HL-60 (cell line): ENCODE results near the gene PPCDC.
"Not testable (repeated sequence)": the region's sequence is repeated elsewhere in the genome, so short reads cannot be mapped to it uniquely, and the experiment has no call there.

Experiments used
- DNase-seq, 2 experiments: peaks; one replicate each; pipeline ENCODE4 v3.0.0-alpha.2; 2010 to 2020; ENCODE audit warnings: low read depth in 1 of 2, low spot score in 1 of 2
- H3K27ac ChIP-seq: fragments of 250-450 bp; sonication (Bioruptor Pico); replicated peaks from 2 replicates; pipeline ENCODE4 v1.5.1; 2020; ENCODE audit warnings: mild to moderate bottlenecking, moderate library complexity
- H3K27me3 ChIP-seq: fragments of 250-450 bp; sonication (Bioruptor Pico); 2 replicates; pipeline ENCODE4 v1.5.1; 2021; ENCODE audit warnings: mild to moderate bottlenecking, moderate library complexity; ENCODE audit not compliant: insufficient read depth, poor library complexity, severe bottlenecking
- H3K4me3 ChIP-seq: replicated peaks from 2 replicates; pipeline ENCODE4 v1.5.1; 2011; ENCODE audit warnings: mild to moderate bottlenecking, control low read depth, low read length; ENCODE audit not compliant: insufficient read depth
- GABPA ChIP-seq: IDR thresholded peaks from 2 replicates; pipeline ENCODE4 v1.6.1; 2012; ENCODE audit warnings: low read depth
- POLR2AphosphoS5 ChIP-seq: IDR thresholded peaks from 2 replicates; pipeline ENCODE4 v1.6.1; 2012; ENCODE audit warnings: low read depth
- SPI1 ChIP-seq: IDR thresholded peaks from 2 replicates; pipeline ENCODE4 v1.6.1; 2012; ENCODE audit warnings: low read depth, mild to moderate bottlenecking, borderline replicate concordance
- TF ChIP-seq, protein P1 (sequence below): IDR thresholded peaks from 2 replicates; pipeline ENCODE4 v1.6.1; 2012; ENCODE audit warnings: low read depth; ENCODE audit not compliant: insufficient replicate concordance
- TF ChIP-seq, protein P2 (sequence below): IDR thresholded peaks from one replicate; pipeline ENCODE4 v1.5.1; 2011; ENCODE audit warnings: low read length, control low read depth, inconsistent platforms; ENCODE audit not compliant: insufficient read depth

PPCDC gene

DNA sequence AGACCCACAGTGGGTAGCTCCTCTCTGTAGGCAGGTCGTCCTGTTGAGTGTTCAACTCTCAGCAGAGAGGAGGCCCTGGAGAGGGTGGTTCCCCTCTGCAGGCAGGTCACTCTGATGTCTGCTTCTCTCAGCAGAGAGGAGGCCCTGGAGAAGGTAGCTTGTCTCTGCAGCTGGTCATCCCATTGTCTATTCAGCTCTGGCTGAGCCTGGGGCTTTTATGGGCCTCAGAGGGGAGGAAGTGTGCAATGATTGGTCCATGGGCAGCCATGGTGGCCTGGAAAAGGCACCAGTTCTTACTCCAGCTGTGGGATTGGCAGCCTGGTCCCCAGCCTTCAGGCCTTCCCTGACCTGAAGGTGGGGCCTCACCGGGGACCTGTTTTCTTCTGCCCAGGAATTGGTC, 52.9 kb downstream of the PPCDC start:
- Histone ChIP-seq H3K27me3 (no peaks in the 10 kb centered on the region), H3K27ac (no peak overlapping the region), H3K4me3 (no peak overlapping the region)
- TF ChIP-seq, protein P1, sequence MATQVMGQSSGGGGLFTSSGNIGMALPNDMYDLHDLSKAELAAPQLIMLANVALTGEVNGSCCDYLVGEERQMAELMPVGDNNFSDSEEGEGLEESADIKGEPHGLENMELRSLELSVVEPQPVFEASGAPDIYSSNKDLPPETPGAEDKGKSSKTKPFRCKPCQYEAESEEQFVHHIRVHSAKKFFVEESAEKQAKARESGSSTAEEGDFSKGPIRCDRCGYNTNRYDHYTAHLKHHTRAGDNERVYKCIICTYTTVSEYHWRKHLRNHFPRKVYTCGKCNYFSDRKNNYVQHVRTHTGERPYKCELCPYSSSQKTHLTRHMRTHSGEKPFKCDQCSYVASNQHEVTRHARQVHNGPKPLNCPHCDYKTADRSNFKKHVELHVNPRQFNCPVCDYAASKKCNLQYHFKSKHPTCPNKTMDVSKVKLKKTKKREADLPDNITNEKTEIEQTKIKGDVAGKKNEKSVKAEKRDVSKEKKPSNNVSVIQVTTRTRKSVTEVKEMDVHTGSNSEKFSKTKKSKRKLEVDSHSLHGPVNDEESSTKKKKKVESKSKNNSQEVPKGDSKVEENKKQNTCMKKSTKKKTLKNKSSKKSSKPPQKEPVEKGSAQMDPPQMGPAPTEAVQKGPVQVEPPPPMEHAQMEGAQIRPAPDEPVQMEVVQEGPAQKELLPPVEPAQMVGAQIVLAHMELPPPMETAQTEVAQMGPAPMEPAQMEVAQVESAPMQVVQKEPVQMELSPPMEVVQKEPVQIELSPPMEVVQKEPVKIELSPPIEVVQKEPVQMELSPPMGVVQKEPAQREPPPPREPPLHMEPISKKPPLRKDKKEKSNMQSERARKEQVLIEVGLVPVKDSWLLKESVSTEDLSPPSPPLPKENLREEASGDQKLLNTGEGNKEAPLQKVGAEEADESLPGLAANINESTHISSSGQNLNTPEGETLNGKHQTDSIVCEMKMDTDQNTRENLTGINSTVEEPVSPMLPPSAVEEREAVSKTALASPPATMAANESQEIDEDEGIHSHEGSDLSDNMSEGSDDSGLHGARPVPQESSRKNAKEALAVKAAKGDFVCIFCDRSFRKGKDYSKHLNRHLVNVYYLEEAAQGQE, result no peak
- TF ChIP-seq GABPA (no peak), SPI1 (no peak), POLR2AphosphoS5 (no peak)
- TF ChIP-seq, protein P2, sequence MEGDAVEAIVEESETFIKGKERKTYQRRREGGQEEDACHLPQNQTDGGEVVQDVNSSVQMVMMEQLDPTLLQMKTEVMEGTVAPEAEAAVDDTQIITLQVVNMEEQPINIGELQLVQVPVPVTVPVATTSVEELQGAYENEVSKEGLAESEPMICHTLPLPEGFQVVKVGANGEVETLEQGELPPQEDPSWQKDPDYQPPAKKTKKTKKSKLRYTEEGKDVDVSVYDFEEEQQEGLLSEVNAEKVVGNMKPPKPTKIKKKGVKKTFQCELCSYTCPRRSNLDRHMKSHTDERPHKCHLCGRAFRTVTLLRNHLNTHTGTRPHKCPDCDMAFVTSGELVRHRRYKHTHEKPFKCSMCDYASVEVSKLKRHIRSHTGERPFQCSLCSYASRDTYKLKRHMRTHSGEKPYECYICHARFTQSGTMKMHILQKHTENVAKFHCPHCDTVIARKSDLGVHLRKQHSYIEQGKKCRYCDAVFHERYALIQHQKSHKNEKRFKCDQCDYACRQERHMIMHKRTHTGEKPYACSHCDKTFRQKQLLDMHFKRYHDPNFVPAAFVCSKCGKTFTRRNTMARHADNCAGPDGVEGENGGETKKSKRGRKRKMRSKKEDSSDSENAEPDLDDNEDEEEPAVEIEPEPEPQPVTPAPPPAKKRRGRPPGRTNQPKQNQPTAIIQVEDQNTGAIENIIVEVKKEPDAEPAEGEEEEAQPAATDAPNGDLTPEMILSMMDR, result no peak
- no peak for DNase-seq

- not testable (repeated sequence) for DNase-seq, H3K27me3 ChIP-seq, H3K4me3 ChIP-seq, H3K27ac ChIP-seq
Observed at GRCh38 chr15:75077551-75077961, 54.2 kb downstream of the PPCDC start.

GRCh38 chr15:75081150-75081549, 57.8 kb downstream of the PPCDC start:
- TF ChIP-seq, protein P1, result no peak
- TF ChIP-seq POLR2AphosphoS5 (no peak), SPI1 (no peak), GABPA (no peak)
- TF ChIP-seq, protein P2, result no peak
- no peak overlapping the region for H3K4me3 ChIP-seq
- no peak overlapping the region for H3K27ac ChIP-seq
- H3K27me3 ChIP-seq, result no peaks in the 10 kb centered on the region
- DNase-seq, result no peak

DNA sequence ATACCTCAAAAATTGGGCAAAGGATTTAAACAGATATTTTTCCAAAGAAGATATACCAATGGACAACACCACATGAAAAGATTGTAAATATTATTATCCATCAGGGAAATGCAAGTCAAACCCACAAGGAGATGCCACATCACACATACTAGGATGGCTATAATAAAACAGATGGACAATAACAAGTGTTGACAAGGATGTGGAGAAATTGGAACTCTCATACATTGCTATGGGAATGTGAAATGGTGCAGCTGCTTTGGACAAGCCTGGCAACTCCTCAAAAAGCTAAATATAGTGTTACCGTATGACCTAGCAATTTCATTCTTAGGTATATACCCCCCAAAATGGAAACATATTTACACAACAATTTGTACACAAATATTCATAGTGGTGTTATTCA, 59.3 kb downstream of the PPCDC start:
- H3K27me3 ChIP-seq, result no peaks in the 10 kb centered on the region
- H3K27ac ChIP-seq, result no peak overlapping the region
- no peak overlapping the region for H3K4me3 ChIP-seq
- no peak for TF ChIP-seq POLR2AphosphoS5
- TF ChIP-seq, protein P1, result no peak
- no peak for TF ChIP-seq GABPA
- TF ChIP-seq, protein P2, result no peak
- TF ChIP-seq SPI1, result no peak
- DNase-seq, result no peak

GRCh38 chr15:75085708-75086107, 62.3 kb downstream of the PPCDC start:
- H3K4me3 ChIP-seq, H3K27me3 ChIP-seq, H3K27ac ChIP-seq, DNase-seq: not testable (repeated sequence)
